ENCODE results near the gene PRR5L.

DNA sequence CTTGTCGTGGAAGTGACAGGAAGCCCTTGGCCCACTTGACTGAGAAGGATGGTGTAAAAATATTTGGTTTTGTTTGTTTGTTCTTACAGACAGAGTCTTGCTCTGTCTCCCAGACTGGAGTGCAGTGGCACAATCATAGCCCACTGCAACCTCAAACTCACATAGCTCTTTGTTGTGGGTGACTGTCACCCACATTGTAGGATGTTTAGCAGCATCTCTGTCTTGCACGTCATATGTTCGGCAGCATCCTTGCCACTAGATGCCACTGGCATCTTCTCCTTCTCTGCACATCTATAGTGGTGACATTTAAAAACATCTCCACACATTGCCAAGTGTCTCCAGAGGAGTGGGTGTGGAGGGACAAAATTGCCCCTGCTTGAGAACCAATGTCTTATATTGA lies 56.8 kb downstream of the PRR5L start:
- TF ChIP-seq, protein P1, sequence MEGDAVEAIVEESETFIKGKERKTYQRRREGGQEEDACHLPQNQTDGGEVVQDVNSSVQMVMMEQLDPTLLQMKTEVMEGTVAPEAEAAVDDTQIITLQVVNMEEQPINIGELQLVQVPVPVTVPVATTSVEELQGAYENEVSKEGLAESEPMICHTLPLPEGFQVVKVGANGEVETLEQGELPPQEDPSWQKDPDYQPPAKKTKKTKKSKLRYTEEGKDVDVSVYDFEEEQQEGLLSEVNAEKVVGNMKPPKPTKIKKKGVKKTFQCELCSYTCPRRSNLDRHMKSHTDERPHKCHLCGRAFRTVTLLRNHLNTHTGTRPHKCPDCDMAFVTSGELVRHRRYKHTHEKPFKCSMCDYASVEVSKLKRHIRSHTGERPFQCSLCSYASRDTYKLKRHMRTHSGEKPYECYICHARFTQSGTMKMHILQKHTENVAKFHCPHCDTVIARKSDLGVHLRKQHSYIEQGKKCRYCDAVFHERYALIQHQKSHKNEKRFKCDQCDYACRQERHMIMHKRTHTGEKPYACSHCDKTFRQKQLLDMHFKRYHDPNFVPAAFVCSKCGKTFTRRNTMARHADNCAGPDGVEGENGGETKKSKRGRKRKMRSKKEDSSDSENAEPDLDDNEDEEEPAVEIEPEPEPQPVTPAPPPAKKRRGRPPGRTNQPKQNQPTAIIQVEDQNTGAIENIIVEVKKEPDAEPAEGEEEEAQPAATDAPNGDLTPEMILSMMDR (IDR thresholded peaks at IDR 0.05; ENCODE audit: low read length) = no peak
- TF ChIP-seq EZH2phosphoT487 (IDR thresholded peaks at IDR 0.05; ENCODE audit: low read length) = no peak
- TF ChIP-seq EZH2 (optimal IDR thresholded peaks at IDR 0.05; ENCODE audit: low read depth, low read length) = no peak

Measured in MM.1S (cell line).